Measurements from ENCODE around the gene EPHA8.

DNA sequence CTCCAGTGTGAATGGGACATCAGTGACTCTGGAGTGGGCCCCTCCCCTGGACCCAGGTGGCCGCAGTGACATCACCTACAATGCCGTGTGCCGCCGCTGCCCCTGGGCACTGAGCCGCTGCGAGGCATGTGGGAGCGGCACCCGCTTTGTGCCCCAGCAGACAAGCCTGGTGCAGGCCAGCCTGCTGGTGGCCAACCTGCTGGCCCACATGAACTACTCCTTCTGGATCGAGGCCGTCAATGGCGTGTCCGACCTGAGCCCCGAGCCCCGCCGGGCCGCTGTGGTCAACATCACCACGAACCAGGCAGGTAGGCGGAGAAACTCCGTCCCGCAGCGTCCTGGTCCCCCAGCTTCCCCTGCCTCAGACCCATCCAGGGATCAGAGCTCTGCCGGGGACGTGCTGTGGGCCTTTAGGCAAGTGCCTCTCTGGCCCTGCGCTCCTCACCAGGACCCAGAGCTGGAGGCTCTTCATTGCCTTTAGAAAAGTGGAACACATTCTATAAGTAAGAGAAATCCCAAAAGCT lies 25.7 kb downstream of the EPHA8 start:
- TF ChIP-seq, protein P1, sequence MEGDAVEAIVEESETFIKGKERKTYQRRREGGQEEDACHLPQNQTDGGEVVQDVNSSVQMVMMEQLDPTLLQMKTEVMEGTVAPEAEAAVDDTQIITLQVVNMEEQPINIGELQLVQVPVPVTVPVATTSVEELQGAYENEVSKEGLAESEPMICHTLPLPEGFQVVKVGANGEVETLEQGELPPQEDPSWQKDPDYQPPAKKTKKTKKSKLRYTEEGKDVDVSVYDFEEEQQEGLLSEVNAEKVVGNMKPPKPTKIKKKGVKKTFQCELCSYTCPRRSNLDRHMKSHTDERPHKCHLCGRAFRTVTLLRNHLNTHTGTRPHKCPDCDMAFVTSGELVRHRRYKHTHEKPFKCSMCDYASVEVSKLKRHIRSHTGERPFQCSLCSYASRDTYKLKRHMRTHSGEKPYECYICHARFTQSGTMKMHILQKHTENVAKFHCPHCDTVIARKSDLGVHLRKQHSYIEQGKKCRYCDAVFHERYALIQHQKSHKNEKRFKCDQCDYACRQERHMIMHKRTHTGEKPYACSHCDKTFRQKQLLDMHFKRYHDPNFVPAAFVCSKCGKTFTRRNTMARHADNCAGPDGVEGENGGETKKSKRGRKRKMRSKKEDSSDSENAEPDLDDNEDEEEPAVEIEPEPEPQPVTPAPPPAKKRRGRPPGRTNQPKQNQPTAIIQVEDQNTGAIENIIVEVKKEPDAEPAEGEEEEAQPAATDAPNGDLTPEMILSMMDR (IDR thresholded peaks at IDR 0.05): no peak
- no peak for TF ChIP-seq EZH2 (IDR thresholded peaks at IDR 0.05)
- TF ChIP-seq EZH2phosphoT487 (IDR thresholded peaks at IDR 0.05): no peak
